GM19240 (cell line): Measurements from ENCODE around the gene PTPN14.

Source experiments
- DNase-seq: peaks from one replicate; pipeline ENCODE4 v3.0.0; 2011; ENCODE audit warnings: low spot score; ENCODE audit not compliant: insufficient read length

PTPN14 gene

GRCh38 chr1:214316593-214316992 lies 234.8 kb downstream of the PTPN14 start:
- no peak for DNase-seq

- DNase-seq: no peak
These were observed 237.1 kb downstream of the PTPN14 start for GRCh38 chr1:214314178-214314843.

- no peak for DNase-seq
These were observed 238.8 kb downstream of the PTPN14 start for GRCh38 chr1:214312530-214313051.

- DNase-seq: no peak
These were observed 240.4 kb downstream of the PTPN14 start for GRCh38 chr1:214310777-214311690.

GRCh38 chr1:214310010-214310409 lies 241.4 kb downstream of the PTPN14 start:
- DNase-seq: no peak

- DNase-seq: no peak
These were observed 245.1 kb downstream of the PTPN14 start for GRCh38 chr1:214306269-214306668.

- DNase-seq: no peak
These were observed 246.1 kb downstream of the PTPN14 start for GRCh38 chr1:214305164-214305751.

GRCh38 chr1:214303141-214303930 lies 248.1 kb downstream of the PTPN14 start:
- DNase-seq: no peak

- no peak for DNase-seq
These were observed 249.9 kb downstream of the PTPN14 start for GRCh38 chr1:214301526-214301925.

- DNase-seq: no peak
These were observed 251.1 kb downstream of the PTPN14 start for GRCh38 chr1:214300149-214300780.
